Lung (tissue), 12 donors: Measurements from ENCODE around the gene RPRML. TPM values are rescaled to one million over a fixed set of nuclear protein-coding genes. Genes with fewer than 3 reads are reported as not detected.

Experiments used
- ATAC-seq: fragments of 200-7000 bp; cut with Tn5 transposase; one replicate; pipeline ENCODE4 v1.9.1; 2020; ENCODE audit warnings: moderate number of reproducible peaks; ENCODE audit not compliant: insufficient read depth, low FRiP score
- DNase-seq, 3 donors: peaks; one replicate each; pipeline ENCODE4 v3.0.0-alpha.2; 2013 to 2017
- H3K27ac ChIP-seq, 2 donors: one replicate each; pipeline ENCODE4 v1.5.1; 2013; ENCODE audit warnings: mild to moderate bottlenecking in 2 of 2, moderate library complexity in 2 of 2, control low read depth in 1 of 2, inconsistent platforms in 1 of 2, low read depth in 1 of 2, low read length in 1 of 2
- H3K27me3 ChIP-seq, 3 donors: one replicate each; pipeline ENCODE4 v1.5.1; 2013; ENCODE audit warnings: low read length in 2 of 3; ENCODE audit not compliant: control insufficient read depth in 3 of 3, insufficient read depth in 3 of 3
- H3K36me3 ChIP-seq, 4 donors: one replicate each; pipeline ENCODE4 v1.5.1; 2013; ENCODE audit warnings: low read length in 4 of 4, mild to moderate bottlenecking in 1 of 4, moderate library complexity in 1 of 4; ENCODE audit not compliant: control insufficient read depth in 4 of 4, insufficient read depth in 4 of 4
- H3K4me1 ChIP-seq, 5 donors: one replicate each; pipeline ENCODE4 v1.5.1; 2013; ENCODE audit warnings: low read length in 5 of 5, mild to moderate bottlenecking in 2 of 5, moderate library complexity in 1 of 5; ENCODE audit not compliant: control insufficient read depth in 5 of 5, insufficient read depth in 5 of 5
- H3K4me3 ChIP-seq: one replicate; pipeline ENCODE4 v1.5.1; 2013; ENCODE audit warnings: mild to moderate bottlenecking, control low read depth, moderate library complexity
- H3K9ac ChIP-seq, 2 donors: one replicate each; pipeline ENCODE4 v1.5.1; 2013; ENCODE audit warnings: low read length in 2 of 2, control low read depth in 1 of 2; ENCODE audit not compliant: insufficient read depth in 1 of 2
- H3K9me3 ChIP-seq, 4 donors: one replicate each; pipeline ENCODE4 v1.5.1; 2013; ENCODE audit warnings: low read length in 3 of 4, mild to moderate bottlenecking in 1 of 4, moderate library complexity in 1 of 4; ENCODE audit not compliant: control insufficient read depth in 4 of 4, insufficient read depth in 3 of 4
- CTCF ChIP-seq: IDR thresholded peaks from 2 replicates; pipeline ENCODE4 v1.5.1; 2012; ENCODE audit warnings: mild to moderate bottlenecking; ENCODE audit errors: control extremely low read depth, extremely low read depth
- WGBS, 2 donors: extraction: QIAGEN DNeasy Blood & Tissue Kit; methylation state at CpG; one replicate each; pipeline ENCODE4 v1.1.7; 2013; 5-methylcytosine and 5-hydroxymethylcytosine counted together
- polyA plus RNA-seq, 2 donors: library from polyadenylated mRNA; stranded (reverse); fragments of 200-250 nt; gene quantifications; one replicate each; pipeline ENCODE4 v1.2.1, GENCODE V29; 2013
- total RNA-seq, 2 donors: library from RNA; depleted of rRNA in 1 of 2; stranded (reverse); fragments of >200 nt in 1 of 2; gene quantifications; one replicate each; pipeline ENCODE4 v1.2.1, GENCODE V29; 2014 to 2021
- donor health status: control.
- donor health status: control.
- donor health status: Bipolar disorder and iron deficiency.
- donor health status: healthy.
- donor health status: DM: yes; HTN: yes; CAD: no.

The RPRML gene
- total and polyA plus RNA-seq, 4 donors = 0.10 to 0.37 TPM; not detected in 2

GRCh38 chr17:46982577-46982976 is 3.5 kb upstream of the RPRML start:
- TF ChIP-seq CTCF = no peak
- no peak overlapping the region for H3K9ac ChIP-seq
- 88 to 92% methylated on average over 6 of the region's 6 CpGs for WGBS, 2 donors
- no peak overlapping the region for H3K27ac ChIP-seq
- no peaks in the 10 kb centered on the region for H3K36me3 ChIP-seq
- ATAC-seq (no peak), DNase-seq (no peak)
- peaks cover 0 to 23% (median 20%) of the 10 kb centered on the region in 3 donors for H3K27me3 ChIP-seq
- H3K4me3 ChIP-seq = no peak overlapping the region
- no peaks in the 10 kb centered on the region for H3K9me3 ChIP-seq
- peaks cover 0 to 15% (median 0%) of the 10 kb centered on the region in 5 donors for H3K4me1 ChIP-seq

DNA sequence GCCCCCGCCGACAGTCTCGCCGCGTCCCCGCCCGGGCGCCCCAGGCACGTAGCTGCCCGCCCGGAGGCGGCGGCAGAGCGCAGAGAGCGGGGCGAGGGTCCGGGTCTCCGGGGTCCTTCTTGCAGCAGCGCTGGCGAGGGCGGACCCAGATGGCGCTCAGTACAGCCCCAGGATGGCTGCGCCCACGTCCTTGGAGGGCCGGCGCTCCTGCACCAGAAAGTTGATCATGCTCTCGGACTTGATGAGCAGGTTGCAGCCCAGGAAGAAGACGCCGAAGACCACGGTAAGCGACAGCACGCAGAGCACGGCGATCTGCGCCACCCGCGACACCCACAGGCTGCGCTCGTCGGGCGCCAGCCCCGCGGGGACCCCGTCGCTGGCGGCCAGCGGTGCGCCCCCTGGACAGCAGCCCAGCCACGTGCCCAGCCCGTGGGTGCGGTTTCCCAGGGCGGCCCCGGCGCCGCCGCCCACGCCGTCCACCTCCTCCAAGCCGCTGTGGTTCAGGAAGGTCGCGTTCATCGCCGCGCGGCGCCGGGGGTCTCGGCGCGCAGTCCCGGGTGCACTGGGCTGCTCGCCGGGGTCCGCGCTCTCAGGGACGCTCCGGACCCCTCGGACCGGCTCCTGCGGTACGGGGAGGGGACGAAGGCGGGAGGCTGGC is 435 bp downstream of the RPRML start:
- ATAC-seq = no peak
- Histone ChIP-seq H3K27ac (no peak overlapping the region), H3K9ac (no peak overlapping the region), H3K36me3 (no peaks in the 10 kb centered on the region), H3K4me3 (peak overlapping the region; percentile 47), H3K27me3 (peaks cover 10 to 41% (median 36%) of the 10 kb centered on the region in 3 donors), H3K4me1 (peaks cover 0 to 15% (median 0%) of the 10 kb centered on the region in 5 donors), H3K9me3 (peaks cover 0 to 2% (median 0%) of the 10 kb centered on the region in 4 donors)
- TF ChIP-seq CTCF = no peak
- peak in 1 of 3 donors; percentile 13 for DNase-seq
- 2% methylated on average over 72 to 83 of the region's 83 CpGs for WGBS, 2 donors

- Histone ChIP-seq H3K27ac (no peak overlapping the region), H3K9ac (no peak overlapping the region), H3K9me3 (peaks cover 0 to 2% (median 0%) of the 10 kb centered on the region in 4 donors), H3K4me1 (peaks cover 0 to 15% (median 0%) of the 10 kb centered on the region in 5 donors), H3K36me3 (no peaks in the 10 kb centered on the region), H3K27me3 (peaks cover 10 to 43% (median 36%) of the 10 kb centered on the region in 3 donors), H3K4me3 (no peak overlapping the region)
- DNase-seq (no peak), ATAC-seq (no peak)
- no peak for TF ChIP-seq CTCF
- WGBS, 2 donors = 21 to 26% methylated on average over 36 of the region's 36 CpGs
These were observed 1.1 kb downstream of the RPRML start for GRCh38 chr17:46977750-46978488.
